Measurements from ENCODE around the gene GSN.

DNA sequence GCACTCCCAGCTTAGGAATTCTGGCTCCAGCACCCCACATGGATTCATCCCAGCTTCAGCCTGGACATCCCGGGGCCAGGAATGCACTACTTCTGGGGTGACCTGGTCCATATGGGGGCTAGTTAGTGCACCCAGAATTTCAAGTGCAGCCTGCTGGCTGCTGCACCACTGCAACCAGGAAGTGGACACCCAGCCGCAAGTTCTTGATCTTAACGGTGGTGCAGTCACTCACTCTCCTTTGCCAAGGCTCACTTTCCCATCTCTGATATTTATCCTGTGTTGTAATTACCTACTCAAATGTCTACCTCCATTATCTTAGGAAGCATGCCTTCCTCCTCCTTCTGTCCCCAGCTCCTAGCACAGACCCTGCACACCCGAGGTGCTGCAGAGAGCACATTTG, 40.1 kb upstream of the GSN start:
- TF ChIP-seq, protein P1, sequence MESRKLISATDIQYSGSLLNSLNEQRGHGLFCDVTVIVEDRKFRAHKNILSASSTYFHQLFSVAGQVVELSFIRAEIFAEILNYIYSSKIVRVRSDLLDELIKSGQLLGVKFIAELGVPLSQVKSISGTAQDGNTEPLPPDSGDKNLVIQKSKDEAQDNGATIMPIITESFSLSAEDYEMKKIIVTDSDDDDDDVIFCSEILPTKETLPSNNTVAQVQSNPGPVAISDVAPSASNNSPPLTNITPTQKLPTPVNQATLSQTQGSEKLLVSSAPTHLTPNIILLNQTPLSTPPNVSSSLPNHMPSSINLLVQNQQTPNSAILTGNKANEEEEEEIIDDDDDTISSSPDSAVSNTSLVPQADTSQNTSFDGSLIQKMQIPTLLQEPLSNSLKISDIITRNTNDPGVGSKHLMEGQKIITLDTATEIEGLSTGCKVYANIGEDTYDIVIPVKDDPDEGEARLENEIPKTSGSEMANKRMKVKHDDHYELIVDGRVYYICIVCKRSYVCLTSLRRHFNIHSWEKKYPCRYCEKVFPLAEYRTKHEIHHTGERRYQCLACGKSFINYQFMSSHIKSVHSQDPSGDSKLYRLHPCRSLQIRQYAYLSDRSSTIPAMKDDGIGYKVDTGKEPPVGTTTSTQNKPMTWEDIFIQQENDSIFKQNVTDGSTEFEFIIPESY (IDR thresholded peaks at IDR 0.05): no peak
- TF ChIP-seq, protein P2, sequence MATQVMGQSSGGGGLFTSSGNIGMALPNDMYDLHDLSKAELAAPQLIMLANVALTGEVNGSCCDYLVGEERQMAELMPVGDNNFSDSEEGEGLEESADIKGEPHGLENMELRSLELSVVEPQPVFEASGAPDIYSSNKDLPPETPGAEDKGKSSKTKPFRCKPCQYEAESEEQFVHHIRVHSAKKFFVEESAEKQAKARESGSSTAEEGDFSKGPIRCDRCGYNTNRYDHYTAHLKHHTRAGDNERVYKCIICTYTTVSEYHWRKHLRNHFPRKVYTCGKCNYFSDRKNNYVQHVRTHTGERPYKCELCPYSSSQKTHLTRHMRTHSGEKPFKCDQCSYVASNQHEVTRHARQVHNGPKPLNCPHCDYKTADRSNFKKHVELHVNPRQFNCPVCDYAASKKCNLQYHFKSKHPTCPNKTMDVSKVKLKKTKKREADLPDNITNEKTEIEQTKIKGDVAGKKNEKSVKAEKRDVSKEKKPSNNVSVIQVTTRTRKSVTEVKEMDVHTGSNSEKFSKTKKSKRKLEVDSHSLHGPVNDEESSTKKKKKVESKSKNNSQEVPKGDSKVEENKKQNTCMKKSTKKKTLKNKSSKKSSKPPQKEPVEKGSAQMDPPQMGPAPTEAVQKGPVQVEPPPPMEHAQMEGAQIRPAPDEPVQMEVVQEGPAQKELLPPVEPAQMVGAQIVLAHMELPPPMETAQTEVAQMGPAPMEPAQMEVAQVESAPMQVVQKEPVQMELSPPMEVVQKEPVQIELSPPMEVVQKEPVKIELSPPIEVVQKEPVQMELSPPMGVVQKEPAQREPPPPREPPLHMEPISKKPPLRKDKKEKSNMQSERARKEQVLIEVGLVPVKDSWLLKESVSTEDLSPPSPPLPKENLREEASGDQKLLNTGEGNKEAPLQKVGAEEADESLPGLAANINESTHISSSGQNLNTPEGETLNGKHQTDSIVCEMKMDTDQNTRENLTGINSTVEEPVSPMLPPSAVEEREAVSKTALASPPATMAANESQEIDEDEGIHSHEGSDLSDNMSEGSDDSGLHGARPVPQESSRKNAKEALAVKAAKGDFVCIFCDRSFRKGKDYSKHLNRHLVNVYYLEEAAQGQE (IDR thresholded peaks at IDR 0.05): no peak
